NCI-H2196 (cell line): Measurements from ENCODE around the gene BMP8A.
"Not testable (repeated sequence)": the region's sequence is repeated elsewhere in the genome, so short reads cannot be mapped to it uniquely, and the experiment has no call there.

ENCODE experiments used
- DNase-seq: peaks from one replicate; lab custom pipeline; 2025; ENCODE audit not compliant: unreplicated experiment; lab: John Stamatoyannopoulos, UW

Gene BMP8A, protein sequence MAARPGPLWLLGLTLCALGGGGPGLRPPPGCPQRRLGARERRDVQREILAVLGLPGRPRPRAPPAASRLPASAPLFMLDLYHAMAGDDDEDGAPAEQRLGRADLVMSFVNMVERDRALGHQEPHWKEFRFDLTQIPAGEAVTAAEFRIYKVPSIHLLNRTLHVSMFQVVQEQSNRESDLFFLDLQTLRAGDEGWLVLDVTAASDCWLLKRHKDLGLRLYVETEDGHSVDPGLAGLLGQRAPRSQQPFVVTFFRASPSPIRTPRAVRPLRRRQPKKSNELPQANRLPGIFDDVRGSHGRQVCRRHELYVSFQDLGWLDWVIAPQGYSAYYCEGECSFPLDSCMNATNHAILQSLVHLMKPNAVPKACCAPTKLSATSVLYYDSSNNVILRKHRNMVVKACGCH

GRCh38 chr1:39491146-39491921 is at the start of gene BMP8A:
Gene BMP8A (plus strand): TSS chr1:39491636. CDS start chr1:39491992, 356 bp downstream.
- DNase-seq = peak; percentile 90

- no peak for DNase-seq
Measured at GRCh38 chr1:39441797-39442196, 49.6 kb upstream of the BMP8A start.

GRCh38 chr1:39445573-39445972 is 45.9 kb upstream of the BMP8A start:
- DNase-seq = no peak

DNA sequence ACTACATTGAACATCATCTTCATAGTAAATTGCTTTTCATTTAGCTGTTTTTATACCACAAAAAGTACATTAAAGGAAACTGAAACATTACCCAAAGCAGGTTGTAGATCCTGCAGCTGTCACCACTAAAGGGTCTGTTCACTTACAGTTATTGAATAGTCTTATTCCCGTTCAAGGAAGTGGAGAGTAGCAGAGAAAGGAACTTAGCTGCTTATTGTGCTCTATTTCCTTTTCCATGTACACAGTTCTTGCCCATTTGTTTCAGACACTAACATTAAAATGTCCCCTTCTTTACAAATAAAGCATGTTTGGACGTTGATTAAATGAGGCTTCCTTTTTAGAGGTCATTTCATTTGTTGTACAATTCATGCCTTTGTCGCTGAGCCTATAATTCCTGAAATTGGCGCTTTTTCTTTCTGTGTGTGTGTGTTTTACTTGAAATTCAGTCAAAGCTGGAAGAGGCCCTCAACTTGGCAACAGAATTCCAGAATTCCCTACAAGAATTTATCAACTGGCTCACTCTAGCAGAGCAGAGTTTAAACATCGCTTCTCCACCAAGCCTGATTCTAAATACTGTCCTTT is 44.4 kb upstream of the BMP8A start:
- no peak for DNase-seq

DNA sequence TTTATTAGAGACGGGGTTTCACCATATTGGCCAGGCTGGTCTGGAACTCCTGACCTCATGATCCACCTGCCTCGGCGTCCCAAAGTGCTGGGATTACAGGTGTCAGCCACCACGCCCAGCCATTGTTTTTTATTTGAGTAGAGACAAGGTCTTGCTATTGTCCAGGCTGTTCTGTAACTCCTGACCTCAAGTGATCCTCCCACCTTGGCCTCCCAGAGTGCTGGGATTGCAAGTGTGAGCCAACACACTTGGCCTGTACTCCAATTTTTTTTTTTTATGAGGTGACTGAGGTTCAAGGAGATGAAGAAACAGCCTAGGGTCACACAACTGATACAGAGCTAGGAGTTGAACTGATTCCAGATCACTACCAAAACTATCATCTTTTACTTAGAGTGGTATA is 41.4 kb upstream of the BMP8A start:
- DNase-seq = not testable (repeated sequence)

DNA sequence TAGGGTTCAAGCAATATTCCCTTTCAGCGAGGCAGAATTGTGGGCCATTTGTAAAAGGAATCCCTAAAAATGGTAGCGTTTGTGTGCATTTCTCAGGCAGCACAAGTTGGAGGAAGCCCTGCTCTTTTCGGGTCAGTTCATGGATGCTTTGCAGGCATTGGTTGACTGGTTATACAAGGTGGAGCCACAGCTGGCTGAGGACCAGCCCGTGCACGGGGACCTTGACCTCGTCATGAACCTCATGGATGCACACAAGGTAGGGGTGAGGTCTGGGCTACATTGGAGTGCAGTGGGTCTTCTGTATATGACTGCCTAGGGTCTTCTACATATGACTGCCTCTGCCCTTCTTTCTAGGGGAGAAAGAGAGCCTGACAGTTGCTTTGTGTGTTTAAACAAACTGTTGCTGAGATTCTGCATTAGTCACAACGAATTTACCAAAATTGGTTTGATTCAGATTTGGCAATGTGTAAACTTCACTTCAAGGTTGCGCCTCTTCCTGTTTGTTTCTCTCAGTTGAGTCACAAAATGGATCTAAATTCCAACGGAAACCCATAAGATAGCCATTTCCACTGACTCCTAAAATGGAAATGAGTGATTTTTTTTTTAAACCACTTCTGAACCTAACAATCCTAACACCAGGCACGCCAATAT is 40.4 kb upstream of the BMP8A start:
- no peak for DNase-seq

DNA sequence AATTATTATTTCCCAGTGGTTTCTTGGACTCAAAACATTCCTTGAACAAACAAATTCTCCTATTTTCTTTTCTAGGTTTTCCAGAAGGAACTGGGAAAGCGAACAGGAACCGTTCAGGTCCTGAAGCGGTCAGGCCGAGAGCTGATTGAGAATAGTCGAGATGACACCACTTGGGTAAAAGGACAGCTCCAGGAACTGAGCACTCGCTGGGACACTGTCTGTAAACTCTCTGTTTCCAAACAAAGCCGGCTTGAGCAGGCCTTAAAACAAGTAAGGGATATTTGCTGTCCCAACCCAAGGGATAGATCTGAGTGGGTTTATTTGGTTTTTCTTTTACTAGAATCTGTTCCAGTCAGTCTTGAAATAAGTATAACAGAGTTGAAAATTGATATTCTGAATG is 39.4 kb upstream of the BMP8A start:
- DNase-seq = no peak

DNA sequence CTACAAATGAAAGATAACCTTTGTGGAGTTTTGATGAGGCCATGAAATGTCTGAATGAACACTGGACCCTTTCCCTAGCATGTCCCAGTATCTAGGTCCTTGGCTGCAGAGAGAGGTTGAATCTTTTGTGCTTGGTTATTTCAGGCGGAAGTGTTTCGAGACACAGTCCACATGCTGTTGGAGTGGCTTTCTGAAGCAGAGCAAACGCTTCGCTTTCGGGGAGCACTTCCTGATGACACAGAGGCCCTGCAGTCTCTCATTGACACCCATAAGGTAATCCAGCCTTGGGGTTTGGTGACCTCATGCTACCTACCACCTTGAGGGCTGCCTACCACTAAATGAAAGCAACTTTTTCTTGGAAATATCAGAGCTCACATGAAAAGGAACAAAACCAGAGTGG is 38.9 kb upstream of the BMP8A start:
- no peak for DNase-seq

- DNase-seq = peak; percentile 5
Measured at GRCh38 chr1:39453603-39454002, 37.8 kb upstream of the BMP8A start.

- DNase-seq = no peak
Measured at GRCh38 chr1:39458991-39459390, 32.4 kb upstream of the BMP8A start.

DNA sequence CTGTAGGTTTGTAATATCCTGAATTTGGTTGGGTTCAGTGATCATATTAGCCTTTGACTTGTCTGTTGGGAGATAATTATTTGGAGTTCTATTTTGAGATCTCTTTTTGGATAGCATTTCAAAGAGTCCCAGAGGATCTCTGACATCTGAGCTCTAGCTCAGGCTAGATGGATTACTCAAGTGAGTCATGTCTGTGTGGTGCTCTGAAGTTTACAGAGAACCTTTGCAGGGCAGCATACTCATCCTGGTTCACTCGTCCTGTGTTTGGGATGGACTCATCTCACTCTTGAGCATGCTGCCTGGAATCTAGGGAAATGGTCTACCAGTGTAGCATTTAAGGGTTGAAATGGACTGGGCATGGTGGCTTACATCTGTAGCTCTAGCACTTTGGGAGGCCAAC is 29.4 kb upstream of the BMP8A start:
- DNase-seq = no peak

DNA sequence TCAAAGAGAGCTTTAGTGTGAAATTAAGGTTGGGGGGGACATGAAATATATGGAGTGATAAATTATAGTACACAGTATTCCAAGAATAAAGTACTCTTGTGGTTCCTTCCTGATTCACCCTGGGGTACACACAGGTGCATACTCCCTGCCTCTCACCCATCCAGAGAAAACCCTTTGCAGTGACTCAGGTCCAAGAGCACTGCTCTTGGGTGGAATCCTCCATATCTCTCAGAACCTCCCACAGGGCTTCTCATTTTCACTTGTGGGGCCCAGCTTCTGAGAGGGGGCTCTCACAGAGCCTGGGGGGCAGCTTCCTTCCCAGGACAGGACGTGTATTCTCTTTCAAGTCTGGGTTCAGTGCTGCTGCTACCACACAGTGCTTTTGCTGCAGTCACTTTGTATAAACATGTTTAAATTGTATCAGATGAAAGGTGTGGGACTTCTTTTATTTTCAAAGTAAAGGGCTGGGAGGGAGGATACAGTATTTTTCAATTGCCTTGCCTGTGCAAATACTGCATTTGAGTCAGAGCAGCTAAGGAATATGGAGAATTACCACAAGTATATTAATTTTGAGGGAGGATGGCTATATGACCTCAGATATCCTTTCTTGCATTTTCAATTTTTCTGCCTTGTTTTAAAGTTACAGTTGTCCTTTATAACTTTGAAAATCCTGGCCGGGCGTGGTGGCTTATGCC is 24.9 kb upstream of the BMP8A start:
- no peak for DNase-seq

DNA sequence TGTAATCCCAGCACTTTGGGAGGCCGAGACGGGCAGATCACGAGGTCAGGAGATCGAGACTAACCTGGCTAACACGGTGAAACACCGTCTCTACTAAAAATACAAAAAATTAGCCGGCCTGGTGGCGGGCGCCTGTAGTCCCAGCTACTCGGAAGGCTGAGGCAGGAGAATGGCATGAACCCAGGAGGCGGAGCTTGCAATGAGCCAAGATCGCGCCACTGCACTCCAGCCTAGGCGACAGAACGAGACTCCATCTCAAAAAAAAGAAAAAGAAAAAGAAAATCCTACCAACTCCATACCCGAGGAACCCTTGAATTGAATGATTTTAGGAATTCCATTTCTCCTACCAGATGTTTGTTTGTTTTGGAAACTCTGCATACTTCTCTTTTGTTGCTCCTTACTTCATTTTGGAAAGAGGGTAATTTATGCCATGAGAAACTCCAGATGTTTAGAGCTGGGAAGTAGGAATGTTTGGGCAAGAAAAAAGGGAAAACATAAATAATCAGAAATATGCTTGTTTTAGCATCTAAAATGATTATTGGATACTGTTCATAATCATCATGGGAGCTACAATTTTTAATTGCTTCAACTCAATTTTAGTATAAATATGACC is 24.2 kb upstream of the BMP8A start:
- not testable (repeated sequence) for DNase-seq

GRCh38 chr1:39469150-39469549 is 22.3 kb upstream of the BMP8A start:
- DNase-seq = no peak

- no peak for DNase-seq
Measured at GRCh38 chr1:39470040-39470439, 21.4 kb upstream of the BMP8A start.

DNA sequence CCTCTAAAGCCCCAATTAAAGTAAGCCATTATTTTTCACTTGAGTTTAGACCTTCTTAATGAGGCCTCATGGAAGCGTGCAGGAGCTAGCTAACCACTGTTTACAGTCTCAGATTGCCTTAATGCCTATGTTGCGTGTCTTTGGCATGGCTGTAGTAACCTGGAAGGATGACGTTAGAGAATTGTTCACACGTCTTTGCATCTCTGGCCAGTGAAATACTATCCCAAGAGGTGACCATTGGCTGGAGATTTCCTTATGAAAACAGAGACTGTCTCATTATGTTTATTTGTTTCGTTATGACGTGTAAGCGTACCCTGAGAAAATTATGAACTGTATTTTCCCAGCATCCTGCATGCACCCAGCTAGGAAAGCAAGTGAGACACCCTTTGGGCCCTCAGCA is 18.6 kb upstream of the BMP8A start:
- no peak for DNase-seq

DNA sequence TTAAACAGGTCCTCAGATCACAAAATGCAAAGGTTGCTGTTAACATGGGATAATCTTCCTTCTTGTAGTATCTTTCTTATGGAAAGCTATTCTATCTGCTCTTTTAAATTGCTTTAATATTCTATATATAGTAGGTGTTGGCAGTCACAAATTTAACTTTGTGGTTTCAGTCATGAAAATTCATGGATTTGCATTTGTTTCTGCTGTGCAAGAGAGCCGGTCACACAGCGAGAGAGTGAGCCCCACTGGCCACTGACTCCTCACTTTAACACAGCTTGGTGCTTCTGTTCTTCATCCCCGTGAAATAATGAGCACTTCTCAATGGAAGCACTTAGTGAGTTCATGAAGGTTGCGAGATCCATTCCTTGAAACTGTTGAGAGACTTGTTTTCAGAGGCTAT is 18.1 kb upstream of the BMP8A start:
- no peak for DNase-seq

DNA sequence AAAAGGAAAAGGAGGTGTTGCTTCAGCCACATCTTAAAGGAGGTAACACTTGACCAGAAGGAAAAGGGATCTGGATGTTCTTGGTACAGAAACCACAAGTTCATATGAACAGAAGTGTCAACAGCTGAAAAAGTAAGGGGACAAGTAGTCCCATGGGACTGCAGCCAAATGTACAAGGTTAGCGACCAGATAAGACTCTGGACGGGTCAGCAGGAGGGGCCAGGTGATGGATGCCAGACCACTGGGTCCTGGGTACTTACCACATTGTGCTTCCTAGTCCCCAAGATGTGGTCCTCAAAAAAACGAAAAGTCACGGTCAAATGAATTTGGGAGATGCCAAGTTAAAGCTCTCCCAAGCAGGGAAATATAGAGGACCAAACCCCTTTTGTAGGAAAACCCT is 16.6 kb upstream of the BMP8A start:
- no peak for DNase-seq

DNA sequence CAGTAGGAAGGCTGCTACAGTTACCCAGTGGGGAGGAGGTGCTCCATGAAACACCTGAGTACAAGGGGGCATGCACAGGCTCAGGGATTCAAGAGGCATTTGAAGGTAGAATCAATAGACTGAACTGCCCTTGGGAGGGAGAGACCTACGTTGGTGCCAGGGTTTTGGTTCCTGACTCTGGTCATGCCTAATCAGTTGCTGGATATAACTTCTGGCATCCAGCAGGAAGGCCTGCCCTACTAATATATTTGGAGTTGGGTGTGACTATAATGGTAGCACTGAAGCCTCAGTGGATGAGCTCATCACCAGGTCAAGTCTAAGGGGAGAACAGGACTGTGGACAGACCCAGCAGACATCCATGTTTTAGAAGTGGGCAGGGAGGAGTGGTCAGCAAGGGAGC is 15.9 kb upstream of the BMP8A start:
- DNase-seq = not testable (repeated sequence)

DNA sequence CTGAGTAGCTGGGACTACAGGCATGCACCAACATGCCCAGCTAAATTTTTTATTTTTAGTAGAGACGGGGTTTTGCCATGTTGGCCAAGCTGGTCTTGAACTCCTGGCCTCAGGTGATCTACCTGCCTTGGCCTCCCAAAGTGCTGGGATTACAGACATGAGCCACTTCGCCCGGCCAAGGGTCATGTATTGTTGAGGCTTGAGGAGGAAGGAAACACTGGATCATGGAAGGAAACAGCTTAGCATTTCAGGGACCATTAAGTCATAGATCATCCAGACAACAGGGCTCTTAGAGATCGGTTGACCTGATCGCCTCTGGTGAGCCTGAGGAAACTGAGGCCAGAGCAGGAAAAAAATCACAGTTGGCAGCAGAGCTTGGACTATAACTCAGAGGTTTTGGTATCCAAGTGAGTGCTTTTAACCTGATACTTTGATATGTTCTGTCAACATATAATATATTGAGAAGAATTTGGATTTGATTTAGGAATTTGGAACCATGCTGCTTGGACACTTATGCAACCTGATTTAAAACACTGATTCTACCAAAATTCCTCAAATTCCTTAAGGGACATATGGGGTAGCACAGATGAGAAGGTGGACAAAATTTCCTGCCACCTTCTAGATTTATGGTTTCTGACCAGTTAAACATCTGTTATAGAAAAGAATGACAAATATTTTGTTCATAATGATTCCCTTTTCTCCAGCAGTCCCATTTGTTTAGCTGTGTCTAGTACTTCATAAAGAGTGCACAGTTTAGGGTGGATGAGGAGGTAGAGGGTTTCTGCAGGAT is 13.1 kb upstream of the BMP8A start:
- DNase-seq = no peak
